IPS-18c (cell line): ENCODE measurements around the gene PCDHB2.
"Not testable (repeated sequence)": the region's sequence is repeated elsewhere in the genome, so short reads cannot be mapped to it uniquely, and the experiment has no call there.

ENCODE experiments used
- H3K4me3 ChIP-seq: 2 replicates; pipeline ENCODE4 v1.7.0; 2013; ENCODE audit warnings: low read depth, mild to moderate bottlenecking, low read length, moderate library complexity; ENCODE audit not compliant: insufficient read depth
- H3K9me3 ChIP-seq: one replicate; pipeline ENCODE4 v1.6.1; 2013; ENCODE audit warnings: mild to moderate bottlenecking, low read length, moderate library complexity; ENCODE audit not compliant: control insufficient read depth, insufficient read depth

PCDHB2 gene

DNA sequence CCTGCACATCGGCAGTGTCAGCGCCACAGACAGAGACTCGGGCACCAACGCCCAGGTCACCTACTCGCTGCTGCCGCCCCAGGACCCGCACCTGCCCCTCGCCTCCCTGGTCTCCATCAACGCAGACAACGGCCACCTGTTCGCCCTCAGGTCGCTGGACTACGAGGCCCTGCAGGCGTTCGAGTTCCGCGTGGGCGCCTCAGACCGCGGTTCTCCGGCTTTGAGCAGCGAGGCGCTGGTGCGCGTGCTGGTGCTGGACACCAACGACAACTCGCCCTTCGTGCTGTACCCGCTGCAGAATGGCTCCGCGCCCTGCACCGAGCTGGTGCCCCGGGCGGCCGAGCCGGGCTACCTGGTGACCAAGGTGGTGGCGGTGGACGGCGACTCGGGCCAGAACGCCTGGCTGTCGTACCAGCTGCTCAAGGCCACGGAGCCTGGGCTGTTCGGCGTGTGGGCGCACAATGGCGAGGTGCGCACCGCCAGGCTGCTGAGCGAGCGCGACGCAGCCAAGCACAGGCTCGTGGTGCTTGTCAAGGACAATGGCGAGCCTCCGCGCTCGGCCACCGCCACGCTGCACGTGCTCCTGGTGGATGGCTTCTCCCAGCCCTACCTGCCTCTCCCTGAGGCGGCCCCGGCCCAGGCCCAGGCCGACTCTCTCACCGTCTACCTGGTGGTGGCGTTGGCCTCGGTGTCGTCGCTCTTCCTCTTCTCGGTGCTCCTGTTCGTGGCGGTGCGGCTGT is 29.2 kb downstream of the PCDHB2 start:
- H3K4me3 ChIP-seq, H3K9me3 ChIP-seq: not testable (repeated sequence)

DNA sequence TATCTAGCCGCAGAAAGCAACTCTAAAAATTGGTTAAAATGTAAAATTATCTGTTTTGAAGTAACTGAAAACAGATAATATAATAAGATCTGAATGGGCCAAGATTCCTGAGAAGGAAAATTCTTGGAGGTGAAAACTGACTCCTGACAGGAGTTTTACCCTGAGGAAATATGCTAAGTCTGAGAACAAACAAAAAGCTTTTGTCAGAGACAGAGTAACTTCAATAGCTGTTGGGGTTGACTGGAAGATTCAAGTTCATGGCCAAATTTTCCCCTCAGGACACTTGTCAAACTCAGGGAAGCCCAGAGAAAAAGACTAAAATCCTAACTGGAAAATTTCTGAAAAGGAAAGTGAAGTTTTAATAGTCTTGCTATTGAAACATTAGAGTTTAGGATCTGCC is 32.9 kb downstream of the PCDHB2 start:
- no peak overlapping the region for H3K4me3 ChIP-seq
- H3K9me3 ChIP-seq: peaks cover 3% of the 10 kb centered on the region

DNA sequence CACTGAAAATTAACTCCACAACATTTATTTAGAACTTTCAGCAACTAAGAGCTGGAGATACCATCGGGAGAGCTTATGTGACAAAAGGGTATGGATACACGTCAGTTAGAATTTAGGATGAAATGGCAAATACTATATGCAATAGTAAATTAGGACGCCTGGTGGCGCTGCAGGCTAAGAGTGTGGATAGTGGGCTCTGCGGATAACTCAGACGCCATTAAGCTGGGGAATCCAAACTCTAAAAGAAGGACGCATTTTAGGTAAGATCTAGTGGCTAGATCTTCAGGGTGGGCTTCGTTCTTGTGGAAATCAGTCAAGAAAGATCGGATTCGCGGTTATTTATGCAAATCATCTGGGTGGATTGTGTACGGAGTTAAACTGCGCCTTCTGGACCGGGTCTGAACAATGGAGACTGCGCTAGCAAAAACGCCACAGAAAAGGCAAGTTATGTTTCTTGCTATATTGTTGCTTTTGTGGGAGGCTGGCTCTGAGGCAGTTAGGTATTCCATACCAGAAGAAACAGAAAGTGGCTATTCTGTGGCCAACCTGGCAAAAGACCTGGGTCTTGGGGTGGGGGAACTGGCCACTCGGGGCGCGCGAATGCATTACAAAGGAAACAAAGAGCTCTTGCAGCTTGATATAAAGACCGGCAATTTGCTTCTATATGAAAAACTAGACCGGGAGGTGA is 40.8 kb downstream of the PCDHB2 start, which contains the start of gene PCDHB5:
TSS of gene PCDHB5 (plus strand) at position 177 of the 688 bp plus-strand sequence. CDS start at position 406, 229 bp downstream.
- Histone ChIP-seq H3K9me3 (peaks cover 7% of the 10 kb centered on the region), H3K4me3 (peak within 1 kb of the TSS; percentile 32; the same call in 1 of the 2 replicates)

DNA sequence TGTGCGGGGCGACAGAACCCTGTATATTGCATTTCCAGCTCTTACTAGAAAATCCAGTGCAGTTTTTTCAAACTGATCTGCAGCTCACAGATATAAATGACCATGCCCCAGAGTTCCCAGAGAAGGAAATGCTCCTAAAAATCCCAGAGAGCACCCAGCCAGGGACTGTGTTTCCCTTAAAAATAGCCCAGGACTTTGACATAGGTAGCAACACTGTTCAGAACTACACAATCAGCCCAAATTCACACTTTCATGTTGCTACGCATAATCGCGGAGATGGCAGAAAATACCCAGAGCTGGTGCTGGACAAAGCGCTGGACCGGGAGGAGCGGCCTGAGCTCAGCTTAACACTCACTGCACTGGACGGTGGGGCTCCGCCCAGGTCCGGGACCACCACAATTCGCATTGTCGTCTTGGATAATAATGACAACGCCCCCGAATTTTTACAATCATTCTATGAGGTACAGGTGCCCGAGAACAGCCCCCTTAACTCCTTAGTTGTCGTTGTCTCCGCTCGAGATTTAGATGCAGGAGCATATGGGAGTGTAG is 41.4 kb downstream of the PCDHB2 start:
- peaks cover 7% of the 10 kb centered on the region for H3K9me3 ChIP-seq
- peak overlapping the region; percentile 32; the same call in 1 of the 2 replicates for H3K4me3 ChIP-seq

DNA sequence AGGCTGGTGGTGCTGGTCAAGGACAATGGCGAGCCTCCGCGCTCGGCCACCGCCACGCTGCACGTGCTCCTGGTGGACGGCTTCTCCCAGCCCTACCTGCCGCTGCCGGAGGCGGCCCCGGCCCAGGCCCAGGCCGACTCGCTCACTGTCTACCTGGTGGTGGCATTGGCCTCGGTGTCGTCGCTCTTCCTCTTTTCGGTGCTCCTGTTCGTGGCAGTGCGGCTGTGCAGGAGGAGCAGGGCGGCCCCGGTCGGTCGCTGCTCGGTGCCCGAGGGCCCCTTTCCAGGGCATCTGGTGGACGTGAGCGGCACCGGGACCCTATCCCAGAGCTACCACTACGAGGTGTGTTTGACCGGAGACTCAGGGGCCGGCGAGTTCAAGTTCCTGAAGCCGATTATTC is 42.9 kb downstream of the PCDHB2 start:
- not testable (repeated sequence) for H3K4me3 ChIP-seq, H3K9me3 ChIP-seq
